HG03571 (cell line): ENCODE data around the gene TFIP11.
A peak's percentile ranks its signal among the peaks of the same experiment; 100 is the strongest.

Experiments used
- ATAC-seq: cut with Tn5 transposase; IDR thresholded peaks from one replicate; pipeline ENCODE4 v1.9.1; 2021; ENCODE audit not compliant: unreplicated experiment

TFIP11 gene

DNA sequence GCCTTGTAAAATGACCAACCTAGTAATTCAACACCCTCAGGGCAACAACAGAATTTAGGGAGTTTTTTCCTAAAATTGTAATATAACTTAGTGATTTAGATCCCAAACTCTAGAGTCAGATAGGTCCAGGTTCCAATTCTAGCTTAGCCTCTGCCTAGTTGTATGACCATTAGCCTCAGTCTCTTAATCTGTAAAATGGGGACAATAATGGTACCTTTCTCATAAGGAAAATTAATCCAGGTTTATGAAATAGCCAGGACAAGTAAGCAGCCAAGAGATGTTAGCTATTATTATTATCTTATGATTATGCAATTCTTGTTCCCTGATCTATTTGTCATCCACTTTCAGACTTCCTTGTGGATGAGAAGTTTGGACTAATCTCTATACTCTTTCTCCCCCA lies 4.1 kb downstream of the TFIP11 start:
- ATAC-seq = no peak

DNA sequence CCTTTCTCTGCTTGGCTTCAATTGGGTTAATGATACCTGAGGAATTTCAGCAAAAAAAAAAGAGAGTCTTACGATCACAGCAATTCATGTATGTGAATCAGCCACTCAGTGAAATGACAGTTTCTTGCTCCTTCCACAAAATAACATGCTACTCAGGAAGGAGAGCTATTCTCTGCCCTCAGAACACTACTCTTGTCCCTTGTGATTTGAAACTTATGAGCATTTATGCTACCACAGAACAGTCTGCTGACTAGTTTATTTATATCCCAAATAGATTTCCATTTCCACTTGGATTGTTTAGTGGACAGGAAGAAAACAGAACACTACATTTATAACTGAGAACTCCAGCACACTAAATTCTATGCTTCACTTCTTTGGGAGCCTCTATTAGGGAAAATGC lies 8.5 kb downstream of the TFIP11 start:
- no peak for ATAC-seq

DNA sequence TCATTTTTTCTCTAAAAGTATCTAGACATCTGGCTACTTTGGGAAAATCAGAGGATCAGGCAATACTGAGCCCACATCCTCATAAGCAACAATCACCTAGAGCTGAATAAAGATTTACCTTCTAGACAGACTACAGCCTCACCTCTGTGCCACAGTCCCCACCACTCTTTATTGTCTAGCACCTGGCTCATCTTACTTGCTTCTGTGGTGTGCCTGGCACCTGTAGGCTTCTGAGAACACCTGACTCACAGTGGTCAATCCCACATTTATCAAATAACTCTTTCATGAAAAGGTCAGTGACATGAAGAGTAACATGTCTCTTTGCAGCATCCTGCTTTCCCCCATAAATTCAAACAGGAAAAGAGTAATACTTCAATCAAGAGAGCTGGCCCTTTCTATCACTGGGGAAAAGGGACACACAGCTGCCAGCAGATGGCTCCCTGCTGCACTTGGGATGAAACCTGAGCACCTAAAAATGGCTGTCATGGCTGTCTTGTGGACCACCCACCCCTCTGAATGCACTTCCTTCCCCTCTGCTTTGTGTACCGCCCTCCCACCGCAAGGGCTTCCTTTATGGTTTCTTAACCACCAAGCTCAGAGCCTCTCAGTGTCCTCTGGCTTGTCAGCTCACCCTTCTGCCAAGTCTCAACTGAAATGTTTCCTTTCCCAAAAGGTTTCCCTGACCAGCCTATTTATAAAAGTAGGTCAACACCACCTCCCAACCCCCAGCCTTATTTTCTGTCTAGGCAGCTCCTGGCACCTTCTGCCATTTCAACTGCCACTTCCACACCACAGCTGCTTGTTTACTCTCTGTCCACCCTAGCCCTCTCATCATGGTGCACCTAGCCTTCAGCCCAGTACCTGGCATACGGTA lies 9.3 kb downstream of the TFIP11 start:
- ATAC-seq = no peak

DNA sequence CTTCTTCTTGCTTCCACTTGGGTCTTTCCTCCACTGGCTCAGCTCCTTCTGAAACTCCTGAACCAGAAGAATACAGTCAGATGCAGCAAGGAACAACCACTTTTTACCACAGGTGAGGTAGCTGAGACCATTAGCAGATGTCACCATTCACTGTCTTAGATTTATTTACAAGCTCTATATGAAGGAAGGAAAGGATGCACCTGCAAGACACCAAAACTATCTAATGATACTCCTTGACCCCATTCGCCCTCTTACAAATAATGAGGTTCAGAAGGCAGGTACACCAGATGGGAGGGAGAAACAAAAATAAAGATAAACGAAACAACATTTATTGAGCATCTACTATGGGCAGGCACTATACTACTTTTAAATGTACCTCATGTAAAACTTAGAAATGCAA lies 10.3 kb downstream of the TFIP11 start:
- ATAC-seq = no peak

DNA sequence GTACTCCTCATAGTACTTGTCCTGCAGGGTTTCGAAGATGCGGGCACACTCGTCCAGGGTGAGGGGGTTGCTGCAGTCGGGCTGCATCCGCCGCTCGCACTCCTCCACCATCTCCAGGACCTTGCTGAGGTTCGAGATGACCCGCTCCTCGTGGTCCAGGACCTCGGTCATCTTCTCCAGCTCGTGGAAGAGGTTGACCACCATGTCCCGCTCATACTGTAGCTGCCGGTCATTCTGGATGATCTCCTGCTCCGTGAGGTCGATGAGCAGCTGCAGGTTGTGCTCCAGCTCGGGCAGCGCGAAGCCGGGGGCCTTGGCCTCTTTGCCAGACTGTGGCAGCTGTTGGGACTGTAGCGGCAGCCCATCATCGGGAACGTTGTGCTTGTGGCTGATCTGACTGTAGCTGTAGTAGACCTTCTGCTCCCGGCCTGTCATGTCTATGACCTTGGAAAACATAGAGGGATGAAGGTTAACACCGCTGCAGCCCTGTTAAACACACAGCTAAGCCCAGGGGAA lies 13.0 kb downstream of the TFIP11 start:
- no peak for ATAC-seq

- ATAC-seq = no peak
These were observed 15.8 kb downstream of the TFIP11 start for GRCh38 chr22:26496456-26496855.

DNA sequence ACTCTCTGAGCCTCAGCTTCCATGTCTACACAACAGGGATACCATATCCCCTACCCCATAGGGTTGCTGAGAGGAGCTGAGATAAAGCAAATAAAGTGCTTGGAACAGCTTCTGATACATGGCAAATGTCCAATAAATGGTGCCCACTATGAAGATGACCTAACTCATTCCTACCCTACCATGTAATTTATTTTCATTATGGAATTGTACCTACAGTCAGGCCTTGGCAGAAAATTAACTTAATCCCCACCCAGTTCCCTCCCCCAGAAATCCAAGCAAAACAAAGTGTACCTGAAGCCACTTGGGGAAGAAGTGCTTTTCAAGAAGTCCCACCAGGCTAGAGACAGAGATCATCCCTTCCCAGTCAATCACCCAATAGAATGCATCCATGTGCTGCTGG lies 17.8 kb downstream of the TFIP11 start:
- ATAC-seq = no peak

DNA sequence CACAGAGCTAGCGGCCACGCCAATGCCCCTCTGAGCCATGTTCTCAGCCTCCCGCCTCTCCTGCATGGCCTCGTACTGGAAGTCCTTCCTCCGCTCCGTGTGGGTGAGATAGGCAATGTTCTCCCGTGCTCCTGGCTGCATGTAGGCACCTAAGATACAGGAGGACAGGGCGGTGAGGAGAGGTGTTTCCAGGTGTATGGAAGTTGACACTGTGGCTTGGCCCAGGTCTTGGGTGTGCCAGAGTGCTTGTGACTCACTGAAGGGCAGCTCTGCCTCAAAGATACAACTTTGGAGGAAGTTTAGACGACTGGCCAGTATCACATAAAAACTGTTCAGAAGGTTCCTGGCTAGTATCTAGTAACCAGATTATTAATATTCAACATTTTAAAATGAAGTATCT lies 20.1 kb downstream of the TFIP11 start:
- no peak for ATAC-seq

GRCh38 chr22:26489447-26490036 lies 22.7 kb downstream of the TFIP11 start:
- ATAC-seq = no peak

- ATAC-seq = no peak
These were observed 24.3 kb downstream of the TFIP11 start for GRCh38 chr22:26487996-26488395.

- ATAC-seq = no peak
These were observed 25.9 kb downstream of the TFIP11 start for GRCh38 chr22:26486394-26486793.

DNA sequence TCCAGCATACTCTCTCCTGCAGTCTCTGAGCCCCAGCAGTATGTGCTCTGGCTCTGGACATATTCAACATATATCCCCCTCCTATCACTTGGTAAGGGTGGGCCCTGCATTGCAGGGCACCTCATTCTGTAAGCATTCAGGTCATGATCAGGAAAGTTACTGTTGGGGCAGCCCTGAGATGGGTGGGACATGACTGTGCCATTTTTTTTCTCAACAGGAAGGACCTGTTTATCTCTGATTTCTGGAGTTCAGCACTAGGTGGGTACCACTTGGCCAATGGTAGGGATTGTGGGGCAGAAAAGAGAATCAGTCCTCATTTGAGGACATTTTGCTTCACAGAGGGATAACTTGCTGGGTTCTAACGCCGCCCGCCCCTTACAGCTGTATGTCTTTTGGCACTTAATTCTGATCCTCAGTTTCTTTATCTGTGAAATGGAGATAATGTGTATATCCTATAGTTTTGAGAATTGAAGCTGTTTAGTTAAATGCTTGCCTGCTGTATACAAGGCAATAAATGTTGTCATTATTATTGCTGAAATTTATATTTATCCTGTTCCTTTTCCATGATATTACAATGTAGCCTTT lies 26.4 kb downstream of the TFIP11 start:
- no peak for ATAC-seq

DNA sequence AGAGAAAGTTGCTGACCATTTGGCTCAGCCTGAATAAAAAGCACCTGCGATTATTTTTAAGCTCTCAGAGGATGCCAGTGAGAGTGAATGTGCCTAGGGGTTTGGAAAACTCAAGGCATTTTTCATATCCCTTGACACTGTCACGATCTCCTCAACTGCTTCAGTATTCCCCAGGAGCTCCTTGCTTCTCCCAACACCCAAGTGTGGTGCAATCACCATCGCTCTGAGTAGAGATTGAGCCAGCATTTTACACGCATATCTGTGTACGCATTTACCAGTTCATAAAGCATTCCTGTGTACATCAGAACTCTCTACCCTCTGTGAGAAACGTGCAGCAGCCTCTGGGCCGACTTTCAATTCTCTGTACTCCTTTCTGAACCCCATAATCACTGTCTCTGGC lies 27.3 kb downstream of the TFIP11 start:
- no peak for ATAC-seq

DNA sequence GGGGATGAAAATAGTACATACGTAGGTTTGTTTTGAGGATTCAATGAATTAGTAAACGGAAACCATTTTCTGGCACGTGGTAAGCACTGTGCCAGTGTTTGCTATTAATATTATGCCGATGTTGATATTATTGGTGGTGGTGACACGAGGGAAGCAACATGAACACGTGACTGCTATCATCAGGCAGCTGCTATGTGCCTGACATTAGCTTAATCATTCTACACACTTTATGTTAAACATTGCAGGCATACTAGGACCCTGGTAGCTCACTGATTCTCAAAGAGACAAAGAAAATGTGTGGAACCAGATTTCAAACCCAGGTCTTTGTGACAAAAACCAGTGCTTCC lies 27.9 kb downstream of the TFIP11 start:
- no peak for ATAC-seq

DNA sequence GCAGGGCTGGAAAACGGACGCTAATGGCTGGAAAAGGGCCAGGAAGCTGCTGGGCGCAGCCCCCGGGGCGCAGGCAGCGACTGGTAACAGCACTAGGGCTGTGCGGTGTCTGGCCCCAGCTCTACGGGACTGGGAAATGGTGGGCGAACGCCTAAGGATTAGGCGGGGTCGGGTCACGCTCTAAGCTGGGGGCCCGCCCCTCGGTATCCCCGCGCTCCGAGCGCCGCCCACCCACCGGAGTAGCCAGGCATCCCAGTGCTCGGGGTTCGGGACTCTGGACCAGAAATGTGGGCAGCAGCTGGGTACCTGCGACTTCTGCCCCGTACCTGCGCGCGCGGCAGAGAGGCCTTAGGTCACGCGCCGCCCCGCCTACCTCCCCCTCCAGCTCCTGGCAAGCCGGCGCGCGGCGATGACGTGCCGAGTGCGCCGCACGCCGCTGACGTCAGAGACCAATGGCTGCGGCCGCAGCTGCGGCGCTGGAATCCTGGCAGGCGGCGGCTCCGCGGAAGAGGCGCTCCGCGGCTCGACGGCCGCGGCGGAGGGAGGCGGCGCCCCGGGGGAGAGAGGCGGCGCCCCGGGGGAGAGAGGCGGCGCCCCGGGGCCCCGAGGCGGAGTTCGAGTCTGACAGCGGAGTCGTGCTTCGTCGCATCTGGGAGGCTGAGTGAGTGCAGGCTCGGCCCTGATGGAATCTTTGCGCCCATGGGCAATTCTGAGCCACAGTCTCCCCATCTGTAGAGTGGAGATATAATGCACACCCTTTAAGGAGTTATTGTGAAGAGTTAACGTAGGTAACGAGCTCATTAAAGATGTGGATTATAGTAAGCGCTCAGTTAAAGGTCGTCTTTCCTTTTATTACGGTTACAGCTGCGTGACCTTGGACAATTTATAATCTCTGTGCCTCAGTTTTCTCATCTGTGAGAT lies 28.6 kb downstream of the TFIP11 start, which contains the start of the genes HPS4 and SRRD:
TSS of gene HPS4 (minus strand) at position 345 of the 921 bp plus-strand sequence. CDS start 2,021 bp downstream, outside the sequence.
TSS of gene SRRD (plus strand) at position 439 of the 921 bp plus-strand sequence. CDS start at position 453, 14 bp downstream.
- peak; percentile 53 for ATAC-seq

DNA sequence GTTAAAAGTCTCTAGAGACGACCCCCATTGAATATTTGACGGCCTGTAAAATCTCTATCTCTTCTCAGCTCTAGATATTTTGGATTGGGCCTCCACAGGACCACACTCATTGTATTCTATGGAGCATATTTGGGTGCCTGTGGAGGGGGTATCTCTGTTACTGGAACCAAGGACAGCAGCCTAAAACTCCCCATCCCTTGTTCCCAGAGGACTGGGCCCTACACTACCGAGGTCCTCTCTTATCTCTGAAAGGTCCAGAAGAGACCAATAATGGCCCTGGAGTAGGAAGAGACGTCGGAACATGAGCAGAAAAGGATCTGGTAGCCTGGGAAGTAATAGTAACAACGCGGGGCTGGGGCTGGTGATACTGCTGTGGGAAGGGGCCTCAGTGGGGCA lies 29.2 kb downstream of the TFIP11 start:
- no peak for ATAC-seq

DNA sequence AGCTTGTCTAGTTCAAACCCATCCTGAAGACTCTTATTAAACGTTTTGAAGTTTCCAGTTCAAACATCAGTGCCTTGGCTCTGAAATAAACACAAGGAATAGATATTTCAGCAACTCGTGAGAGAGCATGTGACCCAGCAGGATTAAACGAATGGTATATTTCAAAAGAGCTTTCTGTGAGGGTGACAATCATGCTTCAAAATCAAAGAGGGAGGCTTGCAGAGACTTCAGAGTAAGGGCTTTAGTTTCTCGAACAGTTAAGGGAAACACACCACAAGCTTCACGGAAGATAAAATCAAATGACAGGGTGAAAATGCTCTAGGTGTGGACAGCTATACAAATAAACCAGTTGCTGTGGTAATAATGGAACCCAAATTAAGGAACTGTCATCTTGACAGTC lies 30.1 kb downstream of the TFIP11 start:
- ATAC-seq = no peak

DNA sequence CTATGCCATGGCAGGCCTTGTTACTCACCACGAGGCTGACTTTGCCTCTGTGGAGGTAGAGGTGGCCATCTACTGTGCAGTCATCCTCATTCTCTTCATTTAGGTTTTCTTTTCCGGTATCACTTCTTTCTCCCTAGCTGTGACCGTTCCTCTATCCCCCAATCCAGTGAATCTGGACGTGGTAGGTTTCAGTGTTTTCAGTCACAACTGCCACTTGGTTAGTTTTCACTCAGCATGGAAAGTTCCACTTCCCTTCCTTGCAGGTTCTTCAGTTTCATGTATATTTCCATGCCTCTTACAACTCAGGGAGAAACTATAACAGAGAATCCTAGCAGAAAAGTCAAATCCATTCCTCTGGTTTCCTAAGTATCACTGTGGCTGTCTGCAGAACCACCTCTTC lies 30.6 kb downstream of the TFIP11 start:
- ATAC-seq = no peak

GRCh38 chr22:26481112-26481693 lies 31.1 kb downstream of the TFIP11 start:
- no peak for ATAC-seq

GRCh38 chr22:26480611-26480932 lies 31.7 kb downstream of the TFIP11 start:
- no peak for ATAC-seq
